SK-N-SH (cell line): ENCODE measurements around the gene PAPSS2. TPM values are rescaled to one million over a fixed set of nuclear protein-coding genes. Genes with fewer than 3 reads are reported as not detected.
A peak's percentile ranks its signal among the peaks of the same experiment; 100 is the strongest.

Experiments
- CTCF ChIA-PET: fragments of 300-600, 350-600 bp; formaldehyde crosslinking; extraction: SDS; loops from one replicate; lab custom pipeline; 2021; lab: Yijun Ruan, JAX
- POLR2A ChIA-PET: fragments of 350-600 bp; sonication (Branson Sonifier 250); formaldehyde crosslinking; extraction: SDS; loops from one replicate; lab custom pipeline; 2020; ENCODE audit warnings: antibody characterized with exemption, inconsistent platforms; lab: Yijun Ruan, JAX
- DNase-seq: peaks from one replicate; pipeline ENCODE4 v3.0.0; 2012
- H2AFZ ChIP-seq: fragments of 200-600 bp; sonication (generic); 2 replicates; pipeline ENCODE4 v1.8.1; 2016; ENCODE audit warnings: antibody characterized with exemption, mild to moderate bottlenecking, low read depth
- H3F3A ChIP-seq: fragments of 200-600 bp; sonication (generic); replicated peaks from 2 replicates; pipeline ENCODE3; 2016; ENCODE audit warnings: antibody characterized with exemption, mild to moderate bottlenecking; ENCODE audit not compliant: insufficient read depth
- H3K27ac ChIP-seq, 2 experiments: fragments of 200-500 bp in 1 of 2; fragments of 200-600 bp in 1 of 2; sonication (Bioruptor generic) in 1 of 2; sonication (generic), shearing (Covaris generic) in 1 of 2; 2 replicates each; pipeline versions ENCODE4 v1.5.1 to v1.6.1; 2014 to 2016; ENCODE audit warnings: low read depth in 2 of 2, inconsistent platforms in 1 of 2, low read length in 1 of 2, mild to moderate bottlenecking in 1 of 2, mixed read lengths in 1 of 2
- H3K27me3 ChIP-seq: fragments of 200-600 bp; sonication (generic), shearing (Covaris generic); 2 replicates; pipeline ENCODE4 v1.6.1; 2016; ENCODE audit warnings: mixed run types; ENCODE audit not compliant: insufficient read depth
- H3K36me3 ChIP-seq, 2 experiments: fragments of 200-500 bp in 1 of 2; fragments of 200-600 bp in 1 of 2; sonication (Bioruptor generic) in 1 of 2; sonication (generic) in 1 of 2; replicated peaks in 1 of 2; 2 replicates each; pipeline versions ENCODE3 to v1.5.1; 2014 to 2016; ENCODE audit warnings: low read length in 1 of 2, mild to moderate bottlenecking in 1 of 2; ENCODE audit not compliant: insufficient read depth in 2 of 2, control insufficient read depth in 1 of 2
- H3K4me1 ChIP-seq, 2 experiments: fragments of 200-500 bp in 1 of 2; fragments of 200-600 bp in 1 of 2; sonication (Bioruptor generic) in 1 of 2; sonication (generic), shearing (Covaris generic) in 1 of 2; 2 replicates each; pipeline versions ENCODE4 v1.5.1 to v1.6.1; 2014 to 2016; ENCODE audit warnings: low read depth in 1 of 2, low read length in 1 of 2, mixed run types in 1 of 2; ENCODE audit not compliant: insufficient read depth in 2 of 2, control insufficient read depth in 1 of 2
- H3K4me2 ChIP-seq: fragments of 200-600 bp; sonication (generic), shearing (Covaris generic); 2 replicates; pipeline ENCODE4 v1.6.1; 2017; ENCODE audit warnings: mixed run types
- H3K4me3 ChIP-seq, 2 experiments: fragments of 200-500 bp in 1 of 2; fragments of 200-600 bp in 1 of 2; sonication (Bioruptor generic) in 1 of 2; sonication (generic), shearing (Covaris generic) in 1 of 2; 2 replicates each; pipeline versions ENCODE4 v1.5.1 to v1.8.1; 2014 to 2016; ENCODE audit warnings: low read depth in 2 of 2, inconsistent platforms in 1 of 2, low read length in 1 of 2, mild to moderate bottlenecking in 1 of 2, mixed read lengths in 1 of 2, moderate library complexity in 1 of 2
- H3K79me2 ChIP-seq: fragments of 200-600 bp; sonication (generic); 2 replicates; pipeline ENCODE4 v1.8.1; 2017; ENCODE audit warnings: mild to moderate bottlenecking; ENCODE audit not compliant: insufficient read depth
- H3K9ac ChIP-seq: fragments of 200-600 bp; sonication (generic); 2 replicates; pipeline ENCODE4 v1.6.1; 2017; ENCODE audit warnings: mixed run types
- H3K9me2 ChIP-seq: fragments of 200-600 bp; sonication (generic); 2 replicates; pipeline ENCODE4 v1.6.1; 2017; ENCODE audit warnings: mixed run types
- H3K9me3 ChIP-seq: fragments of 200-600 bp; sonication (generic); 2 replicates; pipeline ENCODE4 v1.6.1; 2017; ENCODE audit warnings: mixed run types, mild to moderate bottlenecking, moderate library complexity
- H4K20me1 ChIP-seq: fragments of 200-600 bp; sonication (generic); 2 replicates; pipeline ENCODE4 v1.6.1; 2017; ENCODE audit warnings: mild to moderate bottlenecking, mixed run types; ENCODE audit not compliant: insufficient read depth
- EZH2phosphoT487 ChIP-seq: fragments of 200-600 bp; sonication (generic); IDR thresholded peaks from 2 replicates; pipeline ENCODE4 v1.6.1; 2017; ENCODE audit warnings: low read depth, mixed run types, mild to moderate bottlenecking, antibody characterized with exemption, moderate library complexity, borderline replicate concordance
- FOXJ3 ChIP-seq: sonication (generic); formaldehyde crosslinking; IDR thresholded peaks from 2 replicates; pipeline ENCODE4 v1.5.1; 2020; ENCODE audit warnings: mild to moderate bottlenecking, missing genetic modification reagents
- IRF3 ChIP-seq: fragments of 150-350 bp; IDR thresholded peaks from 2 replicates; pipeline ENCODE4 v1.6.1; 2016; ENCODE audit warnings: mild to moderate bottlenecking, low read depth, low read length
- MEF2A ChIP-seq: IDR thresholded peaks from 2 replicates; pipeline ENCODE4 v1.4.0; 2012; ENCODE audit warnings: low read depth, borderline replicate concordance
- MXI1 ChIP-seq: IDR thresholded peaks from 2 replicates; pipeline ENCODE4 v1.6.1; 2012; ENCODE audit warnings: mild to moderate bottlenecking, low read depth, low read length, improper control_type of control experiment
- NFIC ChIP-seq: IDR thresholded peaks from 2 replicates; pipeline ENCODE4 v1.4.0; 2012; ENCODE audit warnings: borderline replicate concordance
- NRF1 ChIP-seq: IDR thresholded peaks from 2 replicates; pipeline ENCODE4 v1.6.1; 2012; ENCODE audit warnings: low read depth, mild to moderate bottlenecking, low read length
- RXRA ChIP-seq: IDR thresholded peaks from 2 replicates; pipeline ENCODE4 v1.4.0; 2012; ENCODE audit warnings: low read depth, mild to moderate bottlenecking, borderline replicate concordance
- SIN3A ChIP-seq: IDR thresholded peaks from 2 replicates; pipeline ENCODE4 v1.6.1; 2012; ENCODE audit warnings: low read depth, mild to moderate bottlenecking, low read length, moderate library complexity, borderline replicate concordance
- USF2 ChIP-seq: fragments of 150-350 bp; IDR thresholded peaks from 2 replicates; pipeline ENCODE4 v1.6.1; 2017; ENCODE audit warnings: antibody characterized with exemption, low read length, low read depth, borderline replicate concordance
- WGBS: methylation state at CpG from one replicate; pipeline ENCODE4 v1.1.6; 2017; ENCODE audit warnings: low lambda C conversion rate; 5-methylcytosine and 5-hydroxymethylcytosine counted together
- polyA plus RNA-seq, 3 experiments: library from polyadenylated mRNA; depleted of rRNA; stranded (reverse); fragments of >200 nt; gene quantifications; 2 replicates each; pipeline ENCODE4 v1.2.3, GENCODE V29; 2012

PAPSS2 gene
- polyA plus RNA-seq, 1 of the 3 experiments (the other 2 are of a cell fraction): 50.0 TPM

GRCh38 chr10:87685832-87686574, 26.3 kb downstream of the PAPSS2 start:
- no peaks in the 10 kb centered on the region for H3K9me2 ChIP-seq
- peaks cover 89% of the 10 kb centered on the region for H3K79me2 ChIP-seq
- H3K4me3 ChIP-seq: no peak overlapping the region
- CTCF ChIA-PET: interaction anchor here (1.7 kb wide), 1 partner anchor 13 kb away, joined by 5 read pairs; no protein-coding TSS in a partner anchor
- no peak overlapping the region for H3K27ac ChIP-seq
- no peak for DNase-seq
- POLR2A ChIA-PET: no interaction called here
- peaks cover 0 to 3% of the 10 kb centered on the region in 2 experiments for H3K36me3 ChIP-seq
- H2AFZ ChIP-seq: no peak overlapping the region
- no peaks in the 10 kb centered on the region for H4K20me1 ChIP-seq
- 81% methylated on average over 5 of the region's 5 CpGs for WGBS
- H3K9me3 ChIP-seq: no peaks in the 10 kb centered on the region
- 0 out of 4 replicates have a peak, but pooled peaks cover 0 to 3% of the 10 kb centered on the region in 2 experiments for H3K4me1 ChIP-seq
- H3F3A ChIP-seq: peaks cover 10% of the 10 kb centered on the region
- peak; percentile 36; the same call in 1 of the 2 replicates for TF ChIP-seq NFIC
- no peak for TF ChIP-seq EZH2phosphoT487
- H3K27me3 ChIP-seq: no peaks in the 10 kb centered on the region
- H3K9ac ChIP-seq: no peak overlapping the region
- no peak overlapping the region for H3K4me2 ChIP-seq

- H3K4me3 ChIP-seq: no peak overlapping the region
- peaks cover 69% of the 10 kb centered on the region for H3K79me2 ChIP-seq
- no peak for TF ChIP-seq NFIC
- TF ChIP-seq, all 33 proteins: peak for 0
- Histone ChIP-seq H3K9ac (no peak overlapping the region), H3K4me2 (no peak overlapping the region), H3K4me1 (no peaks in the 10 kb centered on the region), H3K27ac (no peak overlapping the region), H3K9me2 (no peaks in the 10 kb centered on the region), H3K36me3 (no peaks in the 10 kb centered on the region), H3K27me3 (no peaks in the 10 kb centered on the region), H4K20me1 (no peaks in the 10 kb centered on the region), H2AFZ (no peak overlapping the region), H3F3A (peaks cover 14% of the 10 kb centered on the region), H3K9me3 (no peaks in the 10 kb centered on the region)
- ChIA-PET CTCF (no interaction called here), POLR2A (interaction anchor here (1.5 kb wide), 1 partner anchor 126 kb away, joined by 3 read pairs; the partner anchor contains the start of gene ATAD1)
- DNase-seq: no peak
- 92% methylated on average over 3 of the region's 3 CpGs for WGBS
Measured at GRCh38 chr10:87691506-87692070, 31.9 kb downstream of the PAPSS2 start.

GRCh38 chr10:87692956-87693484, 33.3 kb downstream of the PAPSS2 start:
- CTCF ChIA-PET: no interaction called here

More at GRCh38 chr10:87692956-87693484, 33.3 kb downstream of the PAPSS2 start:
- Histone ChIP-seq H3K27me3 (no peaks in the 10 kb centered on the region), H3K9ac (no peak overlapping the region), H3K9me2 (no peaks in the 10 kb centered on the region), H3K4me2 (no peak overlapping the region), H3F3A (peaks cover 9% of the 10 kb centered on the region), H2AFZ (no peak overlapping the region), H3K27ac (no peak overlapping the region), H3K4me3 (no peak overlapping the region), H4K20me1 (no peaks in the 10 kb centered on the region), H3K79me2 (peaks cover 64% of the 10 kb centered on the region), H3K36me3 (peaks cover 0 to 2% of the 10 kb centered on the region in 2 experiments), H3K9me3 (no peaks in the 10 kb centered on the region), H3K4me1 (no peaks in the 10 kb centered on the region)
- DNase-seq: no peak
- POLR2A ChIA-PET: no interaction called here
- no peak for TF ChIP-seq FOXJ3 (CRISPR knock-in tag)
- no peak for TF ChIP-seq IRF3
- TF ChIP-seq SIN3A: no peak
- TF ChIP-seq MXI1: no peak
- no peak for TF ChIP-seq NRF1
- TF ChIP-seq USF2: no peak
- TF ChIP-seq MEF2A: no peak
- TF ChIP-seq RXRA: no peak
- WGBS: 90% methylated on average over 3 of the region's 3 CpGs
